NOMO-1 treated with dmso at 0.1 percent for 144 hours (cell line): ENCODE measurements around the gene SLC6A4.
"Not testable (repeated sequence)": the region's sequence is repeated elsewhere in the genome, so short reads cannot be mapped to it uniquely, and the experiment has no call there.

Experiments used
- DNase-seq: peaks from one replicate; lab custom pipeline; 2025; ENCODE audit not compliant: unreplicated experiment; lab: John Stamatoyannopoulos, UW

SLC6A4 gene

DNA sequence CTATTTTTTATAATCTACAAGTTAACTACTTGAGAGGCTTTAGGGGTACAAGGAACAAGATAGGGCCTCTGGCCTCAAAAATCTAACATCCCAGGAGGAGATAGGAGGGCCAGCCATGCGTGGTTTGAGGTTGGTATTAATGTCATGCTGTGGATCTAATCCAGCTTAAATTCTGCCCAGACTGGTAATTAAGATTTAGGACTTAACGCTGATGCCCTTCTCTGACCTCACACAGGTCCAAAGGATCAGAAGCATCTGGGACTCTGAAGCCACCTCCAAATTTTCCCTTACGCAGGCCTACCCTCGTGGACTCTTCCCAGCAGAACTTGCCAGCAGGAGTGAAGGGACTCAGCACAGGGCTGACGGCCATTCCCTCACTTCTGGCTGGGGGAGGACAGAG is 15.1 kb downstream of the SLC6A4 start:
- no peak for DNase-seq

DNA sequence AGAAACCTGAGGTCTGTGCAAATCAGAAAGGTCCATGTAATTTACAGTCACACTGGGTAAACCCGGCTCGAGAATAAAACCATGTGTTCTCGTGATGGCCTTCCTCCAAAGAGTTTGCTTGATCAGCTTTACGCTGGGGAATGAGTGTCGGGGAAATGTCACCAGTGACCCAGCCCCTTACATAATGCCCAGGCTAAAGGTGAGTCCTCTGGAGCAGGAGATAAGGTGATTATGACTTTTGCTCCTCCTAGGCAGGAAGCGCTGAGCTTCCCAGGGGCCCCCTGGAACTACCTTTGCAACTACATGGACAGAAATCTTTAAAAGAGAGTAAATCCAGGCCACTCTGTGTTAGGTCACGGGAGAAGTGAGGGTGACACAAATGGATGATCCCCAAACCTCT is 15.7 kb downstream of the SLC6A4 start:
- DNase-seq = no peak

DNA sequence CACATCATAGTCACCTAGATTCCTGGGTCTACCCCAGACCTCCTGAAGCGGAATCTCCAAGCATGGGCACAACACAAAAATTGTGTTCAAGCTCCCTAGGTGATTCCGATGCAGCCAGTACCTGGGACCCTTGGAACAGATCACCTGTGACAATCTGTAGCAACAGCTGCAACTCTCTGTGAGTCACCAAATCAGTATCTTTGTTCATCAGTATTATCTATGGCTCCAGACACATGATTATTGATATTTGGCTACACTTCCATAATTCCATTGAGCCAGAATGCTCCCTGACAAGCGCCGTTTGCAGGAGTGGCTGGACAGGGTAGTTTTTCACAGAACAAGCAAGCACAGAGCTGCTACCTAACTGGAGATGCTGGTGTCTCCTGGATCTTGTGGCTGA is 16.2 kb downstream of the SLC6A4 start:
- no peak for DNase-seq

DNA sequence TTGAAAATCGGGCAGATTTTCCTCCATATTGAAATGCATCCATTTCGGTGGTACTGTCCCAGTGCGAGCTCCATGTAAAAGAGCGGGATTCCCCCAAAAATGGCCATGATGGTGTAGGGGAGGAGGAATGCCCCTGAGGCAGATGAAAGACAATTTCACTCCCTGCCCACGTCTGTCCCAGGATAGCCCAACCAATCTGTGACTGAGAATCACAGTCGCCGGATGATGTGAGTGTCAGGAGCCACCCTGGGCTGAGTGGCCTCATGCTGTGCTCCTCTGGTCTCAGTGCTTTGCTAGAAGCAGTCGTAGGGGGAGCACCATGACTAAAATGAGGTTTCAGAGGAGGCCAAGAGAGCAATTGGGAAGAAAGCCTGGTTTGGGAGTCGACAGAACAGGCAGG is 16.7 kb downstream of the SLC6A4 start:
- no peak for DNase-seq

DNA sequence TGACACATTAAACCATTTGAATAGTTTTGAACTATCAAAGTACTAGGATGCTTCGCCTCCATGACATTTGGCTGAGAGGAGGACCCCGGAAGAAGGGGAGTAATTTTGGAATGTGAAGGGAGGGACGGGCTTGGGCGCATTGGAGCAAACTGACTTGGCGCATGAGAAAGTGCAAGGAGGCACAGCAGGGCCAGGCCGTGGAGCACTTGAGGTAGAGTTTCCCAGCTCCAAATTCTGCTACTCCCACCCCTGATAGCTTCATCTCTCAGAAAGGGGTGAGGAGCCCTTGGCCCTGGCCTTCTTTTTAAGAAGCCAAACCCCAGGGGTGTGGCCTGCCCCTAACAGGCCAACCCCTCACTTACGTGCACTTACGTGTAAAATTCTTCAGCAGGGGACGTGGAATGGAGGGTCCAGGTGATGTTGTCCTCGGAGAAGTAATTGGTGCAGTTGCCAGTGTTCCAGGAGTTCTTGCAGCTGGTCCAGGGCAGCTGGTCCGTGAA is 17.7 kb downstream of the SLC6A4 start:
- no peak for DNase-seq

DNA sequence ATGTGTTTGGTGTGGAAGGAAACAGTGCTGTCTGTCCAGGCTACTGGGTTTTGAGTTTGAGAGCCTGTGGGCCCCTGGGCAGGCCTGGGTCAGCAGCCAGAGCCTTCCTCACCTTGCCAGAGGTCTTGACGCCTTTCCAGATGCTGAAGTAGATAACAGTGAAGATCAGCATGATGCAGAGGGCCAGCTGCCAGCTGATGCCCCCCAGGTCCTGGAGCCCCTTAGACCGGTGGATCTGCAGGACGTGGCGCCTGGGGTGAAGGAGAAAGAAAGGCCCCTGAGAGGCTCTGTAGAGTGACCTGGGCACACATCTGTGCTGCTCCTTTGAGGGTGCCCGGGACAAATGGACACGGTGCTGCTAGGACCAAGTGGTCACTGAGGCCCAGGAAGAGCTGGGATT is 18.4 kb downstream of the SLC6A4 start:
- no peak for DNase-seq

DNA sequence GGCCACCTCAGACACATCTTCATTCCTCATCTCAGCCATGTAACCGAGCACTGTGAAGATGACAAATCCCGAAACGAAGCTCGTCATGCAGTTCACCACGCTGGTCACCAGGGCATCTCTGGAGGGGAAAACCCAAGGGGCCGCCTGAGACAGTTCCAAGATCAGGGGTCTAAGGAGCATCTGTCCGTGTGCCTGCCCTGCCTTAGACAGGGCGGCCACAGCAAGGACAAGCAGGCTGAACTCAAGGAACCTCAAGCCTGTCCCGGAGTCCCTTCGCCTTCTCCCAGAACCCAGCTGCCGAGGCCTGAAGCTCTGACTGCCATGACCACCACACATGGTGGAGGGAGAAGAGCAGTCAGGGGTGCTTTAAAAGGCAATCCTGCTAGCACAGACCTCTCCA is 22.7 kb downstream of the SLC6A4 start:
- no peak for DNase-seq

DNA sequence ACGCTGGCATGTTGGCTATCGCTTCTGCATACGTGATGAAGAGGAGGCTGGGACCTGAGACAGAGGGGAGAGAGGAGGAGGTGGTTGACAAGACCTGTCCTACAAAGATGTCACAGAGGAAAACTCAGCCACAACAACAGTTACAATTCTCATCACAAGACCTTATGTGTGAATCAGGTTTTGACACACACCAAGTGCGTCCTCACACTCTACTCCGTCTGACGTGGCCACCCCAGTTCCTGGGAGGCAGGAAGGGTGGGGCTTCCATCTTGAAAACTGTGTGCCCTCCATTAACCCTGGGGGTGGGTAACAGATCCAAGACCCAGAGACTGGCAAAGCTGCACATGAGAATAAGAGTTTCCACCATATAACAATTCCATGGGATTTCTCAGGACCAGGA is 24.1 kb downstream of the SLC6A4 start:
- DNase-seq = no peak

DNA sequence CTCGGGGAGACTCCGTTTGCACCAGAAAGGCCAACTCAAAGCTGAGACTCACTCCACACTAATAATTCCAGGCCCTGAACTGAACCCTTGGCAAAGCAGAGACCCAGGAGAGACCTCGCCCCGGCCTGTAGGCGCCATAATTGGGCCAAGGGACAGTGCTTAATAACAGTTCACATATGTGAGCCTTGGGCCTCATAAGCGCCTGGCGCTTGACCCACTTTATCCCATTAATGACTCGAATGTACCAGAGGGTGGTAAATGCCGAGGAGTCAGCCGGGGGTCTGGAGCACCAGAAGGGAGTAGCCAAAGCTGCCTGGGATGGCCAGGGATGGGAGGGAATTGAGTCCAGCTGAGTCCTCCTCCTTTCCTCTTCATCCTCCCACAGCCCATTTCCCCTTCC is 24.6 kb downstream of the SLC6A4 start:
- DNase-seq = no peak

DNA sequence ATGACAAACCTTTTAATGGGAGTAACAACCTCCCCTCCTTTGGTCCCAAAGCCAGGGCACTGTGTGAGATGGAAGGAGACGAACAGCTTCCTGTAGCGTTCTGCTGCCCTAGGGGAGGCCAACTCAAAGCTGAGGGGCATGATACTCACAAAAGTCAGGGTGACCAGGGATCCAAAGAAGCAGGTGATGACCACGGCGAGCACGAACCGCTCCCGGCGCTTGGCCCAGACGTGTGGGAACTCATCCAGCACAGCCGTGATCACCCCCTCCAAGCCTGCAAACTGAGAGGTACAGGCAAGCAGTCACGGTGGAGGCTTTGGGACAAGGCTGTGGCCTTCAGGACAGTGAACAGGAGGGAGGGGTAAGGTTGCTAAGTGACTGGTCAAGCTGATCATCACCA is 25.1 kb downstream of the SLC6A4 start:
- no peak for DNase-seq

DNA sequence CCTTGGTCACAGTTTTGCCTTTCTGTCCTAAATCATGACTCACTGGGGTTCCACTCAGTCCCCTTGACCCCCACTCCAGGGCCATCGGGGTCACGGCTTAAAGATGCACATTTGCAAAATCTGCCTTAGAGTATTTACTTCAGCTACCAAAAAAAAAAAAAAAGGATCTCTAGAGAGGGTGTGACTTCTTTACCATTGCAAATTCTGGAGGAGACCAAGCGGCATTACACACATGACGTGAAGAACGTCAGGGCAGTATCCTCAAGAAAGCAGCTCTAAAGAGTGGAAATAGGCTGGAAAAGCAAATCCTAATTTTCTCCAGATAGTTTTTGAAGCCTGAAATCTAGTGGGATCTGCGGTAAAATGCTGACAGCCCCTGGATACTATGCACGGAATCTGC is 25.6 kb downstream of the SLC6A4 start:
- DNase-seq = no peak

DNA sequence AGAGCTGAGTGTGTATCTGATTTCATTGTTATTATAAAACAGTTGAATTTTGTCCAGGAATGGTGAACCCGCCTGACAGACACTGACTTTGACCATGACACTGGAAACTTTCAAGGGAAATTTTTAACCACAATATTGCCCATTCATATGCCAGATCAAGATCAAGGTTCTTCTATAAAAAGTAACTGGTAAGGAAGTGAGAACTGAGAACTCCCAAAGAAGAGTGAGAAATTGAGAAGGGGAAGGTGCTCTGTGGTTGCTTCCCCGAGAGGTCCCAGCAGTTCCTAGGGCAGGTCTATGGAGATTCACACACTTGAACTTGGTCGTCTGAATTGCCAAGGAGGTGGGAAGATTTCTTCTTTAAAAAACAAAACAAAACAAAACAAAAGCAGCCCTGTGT is 27.3 kb downstream of the SLC6A4 start:
- DNase-seq = peak; percentile 13

DNA sequence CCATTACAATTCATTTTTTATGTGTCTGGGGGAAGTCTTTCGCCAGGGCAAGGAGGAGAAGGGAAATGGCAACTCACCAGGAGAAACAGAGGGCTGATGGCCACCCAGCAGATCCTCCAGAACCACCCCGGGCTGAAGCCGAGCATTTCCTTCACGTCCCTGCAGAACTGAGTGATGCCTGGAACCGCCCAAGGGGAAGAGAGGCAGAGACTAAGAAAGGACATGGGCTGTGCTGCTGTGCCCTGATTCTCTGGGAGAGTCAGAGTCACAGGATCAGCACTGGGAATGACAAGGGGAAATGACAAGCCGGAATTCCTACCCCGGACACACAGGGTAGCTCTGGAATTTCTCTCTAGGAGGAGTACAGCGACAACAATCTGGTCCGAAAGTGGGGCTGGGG is 27.8 kb downstream of the SLC6A4 start:
- DNase-seq = no peak

DNA sequence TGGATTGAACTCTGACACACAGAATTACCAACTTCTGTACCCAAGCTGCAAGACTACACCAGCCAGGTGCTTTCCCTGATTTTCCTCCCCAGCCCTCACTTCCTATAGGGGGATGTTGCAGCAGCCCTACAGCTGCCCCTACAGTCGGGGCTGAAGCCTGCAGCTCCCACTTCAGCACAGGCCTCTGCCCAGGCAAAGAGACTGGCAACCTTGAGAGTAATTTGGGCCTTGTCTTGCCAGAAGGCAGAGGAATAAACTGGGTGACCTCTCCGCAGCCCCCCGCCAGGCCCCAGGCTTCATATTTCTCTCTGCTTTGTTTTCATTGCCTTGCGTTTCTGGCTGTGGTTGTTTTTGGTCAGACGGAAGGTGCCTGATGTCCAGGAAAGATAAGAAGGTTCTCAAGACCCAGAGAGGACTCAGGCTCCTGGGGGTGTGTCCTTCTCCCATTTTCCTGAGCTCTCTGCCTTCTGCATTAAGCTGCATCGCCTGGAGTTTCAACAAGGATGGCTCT is 32.0 kb downstream of the SLC6A4 start:
- no peak for DNase-seq

DNA sequence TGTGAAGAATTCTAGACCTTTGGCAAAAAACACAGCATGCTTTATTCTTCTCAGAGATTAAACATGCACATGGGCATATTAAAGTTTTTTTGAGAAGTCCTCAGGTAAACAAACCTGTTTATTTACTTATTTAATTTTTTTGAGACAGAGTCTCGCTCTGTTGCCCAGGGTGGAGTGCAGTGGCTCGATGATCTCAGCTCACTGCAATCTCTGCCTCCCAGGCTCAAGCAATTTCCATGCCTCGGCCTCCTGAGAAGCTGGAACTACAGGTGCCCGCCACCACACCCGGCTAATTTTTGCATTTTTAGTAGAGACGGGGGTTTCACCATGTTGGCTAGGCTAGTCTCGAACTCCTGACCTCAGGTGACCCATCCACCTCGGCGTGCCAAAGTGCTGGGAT is 34.8 kb downstream of the SLC6A4 start:
- DNase-seq = not testable (repeated sequence)

DNA sequence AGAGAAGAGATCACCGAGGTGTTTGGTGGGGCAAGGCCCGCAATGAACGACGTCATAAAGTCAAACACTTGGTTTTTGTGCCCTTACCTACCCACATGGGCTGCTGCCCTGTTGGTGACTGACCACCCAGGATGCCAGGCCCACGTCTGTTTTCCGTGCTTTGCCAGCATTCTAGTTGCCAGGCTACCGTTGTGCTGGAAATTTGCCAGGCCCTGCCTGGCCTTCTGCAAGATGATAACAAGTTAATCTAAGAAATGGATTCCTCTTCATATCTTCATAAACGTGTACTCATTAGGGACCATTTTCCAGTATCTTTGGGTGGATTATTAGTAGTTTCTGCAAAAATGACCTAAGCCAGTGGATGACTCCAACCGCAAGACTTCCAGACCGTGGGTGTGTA is 35.4 kb downstream of the SLC6A4 start:
- DNase-seq = no peak

DNA sequence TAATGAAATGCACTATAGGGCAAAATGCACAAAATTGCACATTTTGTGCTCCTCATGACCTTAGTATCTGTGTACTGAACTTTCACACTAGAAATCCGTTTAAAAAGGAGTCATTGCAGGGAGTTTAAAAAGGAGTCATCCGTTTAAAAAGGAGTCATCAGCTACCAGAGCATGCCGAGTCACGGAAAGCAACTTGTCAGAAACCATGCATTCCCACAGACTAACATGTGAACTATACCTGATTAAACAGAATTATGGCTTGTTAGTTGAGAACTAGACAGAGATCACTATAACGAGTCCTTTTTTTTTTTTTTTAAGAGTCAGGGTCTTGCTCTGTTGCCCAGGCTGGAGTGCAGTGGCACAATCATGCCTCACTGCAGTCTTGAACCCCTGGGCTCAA is 35.9 kb downstream of the SLC6A4 start:
- no peak for DNase-seq

DNA sequence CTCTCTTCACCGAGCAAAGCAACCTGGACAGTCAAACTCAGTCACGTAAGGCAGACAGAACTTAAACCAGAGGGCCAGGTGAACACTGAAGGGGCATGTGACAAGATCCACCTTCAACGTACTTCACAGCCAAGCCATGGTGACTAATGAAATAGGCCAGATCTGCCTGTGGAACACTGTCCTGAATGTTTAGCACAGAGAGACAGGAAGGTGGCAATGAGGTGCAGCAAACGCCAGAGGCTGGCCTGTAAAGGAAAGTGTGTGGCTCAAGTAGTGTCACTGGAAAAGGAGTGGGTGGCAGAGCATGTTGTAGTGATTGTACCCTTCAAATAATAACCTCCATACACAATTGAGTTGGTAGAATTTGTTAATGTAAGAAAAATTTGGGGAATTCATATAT is 38.1 kb downstream of the SLC6A4 start:
- no peak for DNase-seq

DNA sequence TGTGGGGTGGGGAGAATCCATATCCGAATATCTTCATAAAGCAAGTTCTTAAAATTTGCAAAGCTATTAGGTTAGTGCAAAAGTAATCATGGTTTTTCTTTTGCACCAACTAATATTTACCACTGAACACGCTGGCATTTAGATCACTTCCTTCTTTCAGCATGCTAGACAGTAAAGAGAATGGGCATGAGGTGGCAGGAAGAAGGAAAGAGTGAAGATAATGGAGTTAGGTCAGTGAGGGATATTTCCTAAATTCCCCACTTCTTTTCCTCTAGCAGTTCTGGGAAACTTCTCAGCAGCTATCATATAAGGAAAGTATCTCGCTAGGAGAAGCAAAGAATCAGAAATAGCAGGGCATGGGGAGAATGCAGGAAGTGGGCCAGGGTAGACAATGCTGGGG is 39.0 kb downstream of the SLC6A4 start:
- no peak for DNase-seq

DNA sequence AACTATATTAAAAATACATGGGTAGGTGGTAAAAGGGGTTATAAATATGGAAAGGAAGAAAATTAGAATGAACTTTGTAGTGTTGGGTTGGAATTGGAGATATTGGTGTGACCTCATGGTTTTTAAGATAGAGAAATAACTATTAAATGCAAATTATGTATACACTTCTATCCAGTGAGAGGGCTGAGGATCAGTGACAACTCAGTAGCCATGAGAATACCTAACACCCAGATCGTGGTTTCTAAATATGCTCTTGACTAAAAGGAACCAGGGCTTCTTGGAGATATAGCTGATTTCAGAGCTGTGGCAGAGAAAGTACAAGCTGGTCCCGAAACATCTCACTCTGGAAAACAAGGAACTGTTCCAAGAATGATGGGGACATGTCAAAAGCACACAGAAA is 44.4 kb downstream of the SLC6A4 start:
- DNase-seq = no peak

DNA sequence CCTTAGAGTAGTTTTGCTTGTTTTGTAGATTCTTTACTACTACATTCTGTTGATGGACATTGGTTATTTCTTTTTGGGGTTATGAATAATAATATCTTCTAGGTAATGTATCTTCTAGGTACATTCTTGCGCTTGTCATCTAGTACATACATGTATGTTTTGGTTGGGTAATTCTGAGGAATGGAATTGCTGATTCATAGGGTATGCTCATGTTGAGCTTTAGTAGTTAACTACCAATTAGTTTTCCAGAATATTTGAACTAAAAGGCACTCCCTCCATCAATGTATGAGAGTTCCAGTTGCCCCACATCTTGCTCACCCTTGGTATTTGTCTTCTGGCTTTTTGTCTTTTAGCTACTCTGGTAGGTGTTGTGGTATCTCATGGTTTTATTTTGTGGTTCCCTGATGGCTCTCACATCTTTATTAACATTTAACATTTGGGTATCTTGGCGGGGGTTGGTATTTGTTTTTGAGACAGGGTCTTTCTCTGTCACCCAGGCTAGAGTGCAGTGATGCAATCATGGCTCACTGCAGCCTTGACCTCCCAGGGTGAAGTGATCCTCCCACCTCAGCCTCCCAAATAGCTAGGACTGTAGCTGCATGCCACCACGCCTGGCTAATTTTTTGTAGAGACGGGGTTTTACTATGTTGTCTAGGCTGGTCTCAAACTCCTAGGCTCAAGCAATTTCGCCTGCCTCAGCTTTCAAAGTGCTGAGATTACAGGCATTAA is 47.1 kb downstream of the SLC6A4 start:
- no peak for DNase-seq

DNA sequence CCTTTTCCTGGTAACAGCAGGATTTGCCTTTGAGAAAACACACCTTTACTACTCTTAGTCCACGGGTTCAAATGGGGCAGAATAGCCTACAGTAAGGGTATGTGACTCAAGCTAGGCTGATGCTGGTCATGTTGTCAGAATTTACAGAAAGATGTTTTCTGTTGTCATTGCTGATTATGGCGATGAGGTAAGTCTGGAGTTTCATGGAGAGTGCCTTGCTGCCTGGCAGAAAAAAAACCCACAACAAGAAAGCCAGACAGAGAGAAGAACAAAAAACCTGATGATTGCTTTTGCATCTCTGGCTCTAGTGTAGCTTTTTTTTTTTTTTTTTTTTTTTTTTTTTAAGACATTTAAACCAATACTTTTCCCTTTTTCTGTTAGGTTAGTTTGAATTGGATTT is 47.9 kb downstream of the SLC6A4 start:
- no peak for DNase-seq

DNA sequence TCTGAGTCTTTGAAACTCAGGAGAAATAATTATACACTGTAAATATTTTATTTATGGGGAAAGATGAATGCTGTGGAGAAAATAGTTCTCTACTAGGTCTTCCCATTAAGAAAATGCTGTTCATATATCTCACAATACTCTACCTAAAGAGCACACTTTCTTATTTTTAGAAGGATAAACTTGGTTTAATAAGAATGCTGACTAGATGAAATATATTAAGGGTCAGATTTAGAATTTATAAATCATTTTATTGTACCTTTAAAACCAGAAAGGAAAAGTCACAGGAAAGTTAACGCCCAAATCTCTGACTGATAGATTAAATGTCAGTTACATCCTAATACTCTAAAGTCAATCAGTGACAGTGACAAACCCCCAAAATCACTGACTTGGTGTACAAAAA is 48.7 kb downstream of the SLC6A4 start:
- no peak for DNase-seq
